Neural progenitor cell (in vitro differentiated cells): Measurements from ENCODE around the gene TMEM208.

ENCODE experiments used
- EZH2 ChIP-seq: fragments of 200-600 bp; sonication (generic); IDR thresholded peaks from 2 replicates; pipeline ENCODE4 v1.6.1; 2017; ENCODE audit warnings: antibody characterized with exemption, mild to moderate bottlenecking, moderate library complexity
- TF ChIP-seq, protein P1 (sequence below): fragments of 200-600 bp; sonication (generic); IDR thresholded peaks from 2 replicates; pipeline ENCODE4 v1.5.1; 2017; ENCODE audit warnings: antibody characterized with exemption, mild to moderate bottlenecking

GRCh38 chr16:67186550-67186950 is 40.4 kb upstream of the TMEM208 start:
- TF ChIP-seq, protein P1, sequence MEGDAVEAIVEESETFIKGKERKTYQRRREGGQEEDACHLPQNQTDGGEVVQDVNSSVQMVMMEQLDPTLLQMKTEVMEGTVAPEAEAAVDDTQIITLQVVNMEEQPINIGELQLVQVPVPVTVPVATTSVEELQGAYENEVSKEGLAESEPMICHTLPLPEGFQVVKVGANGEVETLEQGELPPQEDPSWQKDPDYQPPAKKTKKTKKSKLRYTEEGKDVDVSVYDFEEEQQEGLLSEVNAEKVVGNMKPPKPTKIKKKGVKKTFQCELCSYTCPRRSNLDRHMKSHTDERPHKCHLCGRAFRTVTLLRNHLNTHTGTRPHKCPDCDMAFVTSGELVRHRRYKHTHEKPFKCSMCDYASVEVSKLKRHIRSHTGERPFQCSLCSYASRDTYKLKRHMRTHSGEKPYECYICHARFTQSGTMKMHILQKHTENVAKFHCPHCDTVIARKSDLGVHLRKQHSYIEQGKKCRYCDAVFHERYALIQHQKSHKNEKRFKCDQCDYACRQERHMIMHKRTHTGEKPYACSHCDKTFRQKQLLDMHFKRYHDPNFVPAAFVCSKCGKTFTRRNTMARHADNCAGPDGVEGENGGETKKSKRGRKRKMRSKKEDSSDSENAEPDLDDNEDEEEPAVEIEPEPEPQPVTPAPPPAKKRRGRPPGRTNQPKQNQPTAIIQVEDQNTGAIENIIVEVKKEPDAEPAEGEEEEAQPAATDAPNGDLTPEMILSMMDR, result no peak
- TF ChIP-seq EZH2, result no peak
